Measurements from ENCODE around the gene TYRO3. TPM values are rescaled to one million over a fixed set of nuclear protein-coding genes. Genes with fewer than 3 reads are reported as not detected.
"Not testable (repeated sequence)": the region's sequence is repeated elsewhere in the genome, so short reads cannot be mapped to it uniquely, and the experiment has no call there.

TYRO3 gene
- total and polyA plus RNA-seq, 2 experiments from 2014 or later = 5.2 to 7.9 TPM

DNA sequence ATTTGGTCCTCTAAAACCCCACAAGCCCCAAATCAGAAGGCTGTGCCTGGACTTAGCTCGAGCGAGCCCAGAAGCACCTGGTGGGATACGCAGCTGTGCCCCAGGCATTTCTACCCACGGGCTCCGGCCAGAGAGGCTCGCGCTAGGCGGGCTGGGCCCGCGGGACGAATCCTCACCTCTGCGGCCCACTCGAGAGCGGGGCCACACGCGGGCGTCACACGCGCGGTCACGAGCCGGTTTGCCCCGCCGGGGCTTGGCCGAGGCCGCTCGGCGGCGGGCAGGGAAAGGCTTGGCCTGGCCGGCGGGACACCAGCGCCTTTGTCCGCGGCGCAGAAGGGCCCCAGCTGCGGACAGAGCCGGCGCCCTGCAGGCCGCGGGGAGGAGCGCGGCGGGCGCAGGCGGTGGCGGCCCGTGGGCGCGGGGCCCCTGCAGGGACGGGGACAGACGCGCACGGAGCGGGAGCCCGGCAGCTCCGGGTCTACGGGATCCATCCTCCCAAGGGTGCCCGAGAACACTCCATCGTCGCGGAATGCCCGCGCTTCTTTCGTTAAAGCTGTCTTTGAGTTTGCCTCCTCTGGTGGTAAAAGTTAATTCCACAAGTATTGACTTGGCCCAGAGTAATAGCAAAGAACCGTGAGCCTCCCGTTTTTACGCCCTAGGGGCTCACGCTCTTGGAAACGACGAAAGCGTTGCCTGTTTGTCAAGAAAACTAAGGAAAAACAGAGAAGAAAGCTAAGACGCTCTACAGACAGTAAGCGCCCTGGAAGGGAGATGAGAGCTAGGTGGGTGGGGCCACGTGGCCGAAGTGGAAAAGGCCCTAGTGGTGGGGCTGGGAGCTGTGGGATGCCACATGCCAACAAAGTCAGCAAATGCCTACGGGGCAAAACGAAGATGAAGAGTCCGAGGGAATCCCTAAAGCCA is 26.4 kb downstream of the TYRO3 start:
- peak overlapping the region; percentile 78 for H3K4me2 ChIP-seq (ENCODE audit: unreplicated experiment)
- peak overlapping the region; percentile 60 for H3K27ac ChIP-seq
- no peak for TF ChIP-seq EZH2 (IDR thresholded peaks at IDR 0.05; ENCODE audit: insufficient read depth, poor library complexity, severe bottlenecking)
- no peak for TF ChIP-seq EZH2phosphoT487 (IDR thresholded peaks at IDR 0.05; ENCODE audit: insufficient read depth, low read depth)
- H3K36me3 ChIP-seq (ENCODE audit: low read depth) = no peaks in the 10 kb centered on the region
- WGBS, 2 experiments (ENCODE audit: low coverage in 1 of 2, low lambda C conversion rate in 2 of 2, missing lambda C conversion rate in 2 of 2) = 6% methylated on average over 61 to 62 of the region's 78 CpGs
- in situ Hi-C loops (cut with MboI) = no loop called here
- no peaks in the 10 kb centered on the region for H3K4me1 ChIP-seq (ENCODE audit: insufficient read depth)
- H3K9ac ChIP-seq = peak overlapping the region; percentile 70
- H3K9me3 ChIP-seq (ENCODE audit: low read depth) = no peaks in the 10 kb centered on the region
- DNase-seq = peak; percentile 84
- H3K9me2 ChIP-seq (ENCODE audit: insufficient read depth) = no peaks in the 10 kb centered on the region
- H3K4me3 ChIP-seq = peak overlapping the region; percentile 64
- peak overlapping the region; percentile 77 for H2AFZ ChIP-seq
- no peaks in the 10 kb centered on the region for H3K79me2 ChIP-seq (ENCODE audit: insufficient read depth)
- no peaks in the 10 kb centered on the region for H3K27me3 ChIP-seq (replicated peaks; ENCODE audit: insufficient read depth)
- no peaks in the 10 kb centered on the region for H4K20me1 ChIP-seq (ENCODE audit: insufficient read depth)
- peaks cover 8% of the 10 kb centered on the region; the same call in 1 of the 2 replicates for H3F3A ChIP-seq (ENCODE audit: insufficient read depth)

DNA sequence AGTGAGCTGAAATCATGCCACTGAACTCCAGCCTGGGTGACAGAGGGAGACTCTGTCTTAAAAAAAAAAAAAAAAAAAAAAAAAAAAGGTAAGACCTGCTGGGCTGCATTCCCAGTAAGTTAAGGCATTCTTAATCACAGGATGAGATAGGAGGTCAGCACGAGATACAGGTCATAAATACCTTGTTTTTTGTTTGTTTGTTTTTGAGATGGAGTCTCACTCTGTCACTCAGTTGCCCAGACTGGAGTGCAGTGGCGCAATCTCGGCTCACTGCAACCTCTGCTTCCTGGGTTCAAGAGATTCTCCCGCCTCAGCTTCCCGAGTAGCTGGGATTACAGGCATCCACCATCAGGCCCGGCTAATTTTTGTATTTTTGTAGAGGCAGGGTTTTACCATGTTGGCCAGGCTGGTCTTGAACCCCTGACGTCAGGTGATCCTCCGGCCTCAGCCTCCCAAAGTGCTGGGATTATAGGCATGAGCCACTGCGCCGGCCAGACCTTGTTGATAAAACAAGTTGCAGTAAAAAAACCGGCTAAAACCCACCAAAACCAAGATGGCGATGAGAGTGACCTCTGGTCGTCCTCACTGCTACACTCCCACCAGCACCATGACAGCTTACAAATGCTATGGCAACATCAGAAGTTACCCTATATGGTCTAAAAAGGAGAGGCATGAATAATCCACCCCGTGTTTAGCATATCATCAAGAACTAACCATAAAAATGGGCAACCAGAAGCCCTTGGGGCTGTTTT is 27.7 kb downstream of the TYRO3 start:
- H3K9ac ChIP-seq; H3K79me2 ChIP-seq (ENCODE audit: insufficient read depth); H3K4me3 ChIP-seq; H3K36me3 ChIP-seq (ENCODE audit: low read depth); H3F3A ChIP-seq (ENCODE audit: insufficient read depth); H2AFZ ChIP-seq; in situ Hi-C loops (cut with MboI); H3K27me3 ChIP-seq (replicated peaks; ENCODE audit: insufficient read depth); H3K4me2 ChIP-seq (ENCODE audit: unreplicated experiment); DNase-seq; H3K27ac ChIP-seq; H3K9me2 ChIP-seq (ENCODE audit: insufficient read depth); H4K20me1 ChIP-seq (ENCODE audit: insufficient read depth); H3K4me1 ChIP-seq (ENCODE audit: insufficient read depth); H3K9me3 ChIP-seq (ENCODE audit: low read depth): not testable (repeated sequence)
- 94 to 96% methylated on average over 14 of the region's 14 CpGs for WGBS, 2 experiments (ENCODE audit: low coverage in 1 of 2, low lambda C conversion rate in 2 of 2, missing lambda C conversion rate in 2 of 2)

DNA sequence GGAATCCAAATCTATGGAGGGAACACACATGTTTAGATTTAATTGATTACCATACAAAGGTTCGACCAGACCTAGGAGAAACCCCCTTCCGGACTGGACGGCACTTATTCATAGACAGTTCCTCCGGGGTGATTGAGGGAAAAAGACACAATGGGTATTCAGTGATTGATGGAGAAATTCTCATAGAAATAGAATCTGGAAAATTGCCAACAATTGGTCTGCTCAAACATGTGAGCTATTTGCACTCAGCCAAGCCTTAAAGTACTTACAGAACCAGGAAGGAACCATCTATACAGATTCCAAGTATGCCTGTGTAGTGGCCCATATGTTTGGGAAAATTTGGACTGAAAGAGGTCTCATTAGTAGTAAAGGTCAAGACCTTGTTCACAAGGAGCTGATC is 30.0 kb downstream of the TYRO3 start:
- H3K36me3 ChIP-seq (ENCODE audit: low read depth); DNase-seq; H4K20me1 ChIP-seq (ENCODE audit: insufficient read depth); H3K27ac ChIP-seq; H3K9ac ChIP-seq; H3K4me1 ChIP-seq (ENCODE audit: insufficient read depth); H3K27me3 ChIP-seq (replicated peaks; ENCODE audit: insufficient read depth); H2AFZ ChIP-seq; H3K4me3 ChIP-seq; H3F3A ChIP-seq (ENCODE audit: insufficient read depth); in situ Hi-C loops (cut with MboI); H3K79me2 ChIP-seq (ENCODE audit: insufficient read depth); H3K9me3 ChIP-seq (ENCODE audit: low read depth); H3K9me2 ChIP-seq (ENCODE audit: insufficient read depth); H3K4me2 ChIP-seq (ENCODE audit: unreplicated experiment): not testable (repeated sequence)
- 70 to 73% methylated on average over 4 of the region's 4 CpGs for WGBS, 2 experiments (ENCODE audit: low coverage in 1 of 2, low lambda C conversion rate in 2 of 2, missing lambda C conversion rate in 2 of 2)

DNA sequence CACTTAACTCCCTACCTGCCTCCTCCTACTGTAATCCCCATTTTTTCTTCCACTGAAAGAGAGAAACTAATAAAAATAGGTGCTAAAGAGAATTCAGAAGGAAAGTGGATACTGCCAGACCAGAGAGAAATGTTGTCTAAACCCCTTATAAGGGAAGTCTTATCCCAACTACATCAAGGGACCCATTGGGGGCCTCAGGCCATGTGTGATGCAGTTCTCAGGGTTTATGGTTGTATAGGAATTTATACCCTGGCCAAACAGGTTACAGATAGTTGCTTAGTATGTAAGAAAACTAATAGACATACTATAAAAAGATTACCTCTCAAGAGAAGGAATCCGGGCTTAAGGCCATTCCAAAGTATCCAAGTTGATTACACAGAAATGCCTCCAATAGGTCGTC is 30.6 kb downstream of the TYRO3 start:
- H4K20me1 ChIP-seq (ENCODE audit: insufficient read depth); H3K27me3 ChIP-seq (replicated peaks; ENCODE audit: insufficient read depth); H3K27ac ChIP-seq; H3K4me1 ChIP-seq (ENCODE audit: insufficient read depth); H3K9ac ChIP-seq; H2AFZ ChIP-seq; H3F3A ChIP-seq (ENCODE audit: insufficient read depth); H3K9me3 ChIP-seq (ENCODE audit: low read depth); H3K9me2 ChIP-seq (ENCODE audit: insufficient read depth); H3K4me2 ChIP-seq (ENCODE audit: unreplicated experiment); H3K36me3 ChIP-seq (ENCODE audit: low read depth); in situ Hi-C loops (cut with MboI); DNase-seq; H3K4me3 ChIP-seq; H3K79me2 ChIP-seq (ENCODE audit: insufficient read depth): not testable (repeated sequence)
- 43 to 53% methylated on average over 2 of the region's 2 CpGs for WGBS, 2 experiments (ENCODE audit: low coverage in 1 of 2, low lambda C conversion rate in 2 of 2, missing lambda C conversion rate in 2 of 2)

DNA sequence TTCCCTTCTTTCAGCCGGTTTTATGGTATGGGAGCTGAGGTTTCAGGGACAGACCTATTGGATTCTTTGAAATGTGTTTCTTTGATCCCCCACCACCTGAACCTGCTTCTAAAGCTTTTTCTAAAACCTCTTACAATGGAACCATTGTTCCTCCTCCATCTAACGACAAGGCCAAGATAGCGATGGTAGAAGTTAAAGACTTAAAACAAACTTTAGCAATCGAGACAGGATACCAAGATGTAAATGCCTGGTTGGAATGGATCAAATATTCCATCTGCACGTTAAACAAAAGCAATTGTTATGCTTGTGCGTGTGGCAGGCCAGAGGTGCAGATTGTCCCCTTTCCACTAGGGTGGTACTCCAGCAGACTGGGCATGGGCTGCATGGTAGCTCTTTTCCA is 32.2 kb downstream of the TYRO3 start:
- H3K4me2 ChIP-seq (ENCODE audit: unreplicated experiment); H3K36me3 ChIP-seq (ENCODE audit: low read depth); H3K9me3 ChIP-seq (ENCODE audit: low read depth); H3K27ac ChIP-seq; H4K20me1 ChIP-seq (ENCODE audit: insufficient read depth); in situ Hi-C loops (cut with MboI); H2AFZ ChIP-seq; H3K4me1 ChIP-seq (ENCODE audit: insufficient read depth); DNase-seq; H3K9ac ChIP-seq; H3K27me3 ChIP-seq (replicated peaks; ENCODE audit: insufficient read depth); H3K9me2 ChIP-seq (ENCODE audit: insufficient read depth); H3K79me2 ChIP-seq (ENCODE audit: insufficient read depth); H3F3A ChIP-seq (ENCODE audit: insufficient read depth); H3K4me3 ChIP-seq: not testable (repeated sequence)
- WGBS, 2 experiments (ENCODE audit: low coverage in 1 of 2, low lambda C conversion rate in 2 of 2, missing lambda C conversion rate in 2 of 2) = 73 to 74% methylated on average over 6 of the region's 6 CpGs

DNA sequence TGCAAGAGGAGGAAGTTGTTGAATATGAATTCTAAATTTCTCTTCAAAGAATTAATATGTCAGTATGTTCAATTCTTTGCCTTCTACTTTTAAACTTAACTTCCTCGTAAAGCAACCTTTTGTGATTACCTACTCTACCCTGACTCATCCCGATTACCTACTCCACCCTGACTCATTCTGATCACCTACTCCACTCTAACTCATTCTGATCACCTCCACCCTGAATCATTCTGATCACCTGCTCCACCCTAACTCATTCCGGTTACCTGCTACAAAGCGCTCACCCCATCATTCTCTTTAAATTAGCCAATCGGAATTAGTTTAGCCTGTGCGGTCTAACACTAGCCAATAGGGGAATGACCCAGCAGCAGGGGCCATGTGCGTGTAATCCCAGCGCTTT is 33.7 kb downstream of the TYRO3 start:
- in situ Hi-C loops (cut with MboI); H3F3A ChIP-seq (ENCODE audit: insufficient read depth); H2AFZ ChIP-seq; H3K27ac ChIP-seq; H4K20me1 ChIP-seq (ENCODE audit: insufficient read depth); DNase-seq; H3K9ac ChIP-seq; H3K4me1 ChIP-seq (ENCODE audit: insufficient read depth); H3K4me3 ChIP-seq; H3K79me2 ChIP-seq (ENCODE audit: insufficient read depth); H3K27me3 ChIP-seq (replicated peaks; ENCODE audit: insufficient read depth); H3K9me3 ChIP-seq (ENCODE audit: low read depth); H3K36me3 ChIP-seq (ENCODE audit: low read depth); H3K4me2 ChIP-seq (ENCODE audit: unreplicated experiment); H3K9me2 ChIP-seq (ENCODE audit: insufficient read depth): not testable (repeated sequence)
- 91 to 95% methylated on average over 8 of the region's 8 CpGs for WGBS, 2 experiments (ENCODE audit: low coverage in 1 of 2, low lambda C conversion rate in 2 of 2, missing lambda C conversion rate in 2 of 2)
